K562 (cell line): ENCODE measurements around the gene KLHL25. TPM values are rescaled to one million over a fixed set of nuclear protein-coding genes. Genes with fewer than 3 reads are reported as not detected.
"Not testable (repeated sequence)": the region's sequence is repeated elsewhere in the genome, so short reads cannot be mapped to it uniquely, and the experiment has no call there.

ENCODE experiments used
- ATAC-seq: fragments of 200-7000 bp; cut with Tn5 transposase; 3 replicates; pipeline ENCODE4 v1.9.1; 2020; ENCODE audit warnings: moderate library complexity
- BruUV-seq: library from RNA; stranded (reverse); fragments of 400-500 nt; replicated peaks from 2 replicates; lab custom pipeline; 2021; lab: Mats Ljungman, UMichigan
- CTCF ChIA-PET: fragments of 300-600 bp; formaldehyde crosslinking; extraction: SDS; loops from one replicate; lab custom pipeline; 2021; ENCODE audit warnings: low intra/inter-chr PET ratio; lab: Yijun Ruan, JAX
- POLR2A ChIA-PET: fragments of 300-600, 350-650 bp; sonication (Branson Sonifier 250); formaldehyde crosslinking; extraction: SDS; loops from one replicate; lab custom pipeline; 2021; ENCODE audit warnings: antibody characterized with exemption, inconsistent platforms; lab: Yijun Ruan, JAX
- DNase-seq, 4 experiments: peaks; one replicate each; pipeline versions ENCODE4 v3.0.0 to v3.0.0-alpha.2; 2011 to 2018; ENCODE audit warnings: low spot score in 3 of 4, mixed read lengths in 3 of 4; ENCODE audit errors: extremely low read depth in 1 of 4
- FAIRE-seq: peaks from 2 replicates; lab custom pipeline; 2011; peaks lifted over from hg19 to GRCh38; lab: Jason Lieb, UNC
- H2AFZ ChIP-seq: 2 replicates; pipeline ENCODE4 v1.6.0; 2011; ENCODE audit warnings: low read depth, low read length, control low read depth, inconsistent platforms
- H3K27ac ChIP-seq: fragments of 200-600 bp; 3 replicates; pipeline ENCODE4 v1.8.0; 2011; ENCODE audit warnings: low read depth, mild to moderate bottlenecking, control low read depth, inconsistent platforms, low read length, moderate library complexity, mixed read lengths; ENCODE audit errors: extremely low read depth
- H3K27me3 ChIP-seq, 2 experiments: fragments of 300-600 bp in 1 of 2; 2 replicates in 1 of 2; 3 replicates in 1 of 2; pipeline versions ENCODE4 v1.6.0 to v1.8.0; 2011; ENCODE audit warnings: inconsistent platforms in 2 of 2, low read length in 2 of 2, mild to moderate bottlenecking in 1 of 2, mixed read lengths in 1 of 2, moderate library complexity in 1 of 2; ENCODE audit not compliant: control insufficient read depth in 2 of 2, insufficient read depth in 2 of 2
- H3K36me3 ChIP-seq: fragments of 300-600 bp; 3 replicates; pipeline ENCODE4 v1.8.0; 2011; ENCODE audit warnings: mild to moderate bottlenecking, low read length, inconsistent platforms; ENCODE audit not compliant: control insufficient read depth, insufficient read depth
- H3K4me1 ChIP-seq, 2 experiments: fragments of 200-600 bp in 1 of 2; replicated peaks in 1 of 2; 2 replicates in 1 of 2; 3 replicates in 1 of 2; pipeline versions ENCODE4 v1.5.1 to v1.8.0; 2011; ENCODE audit warnings: inconsistent platforms in 2 of 2, low read length in 2 of 2, mild to moderate bottlenecking in 1 of 2, mixed read lengths in 1 of 2, moderate library complexity in 1 of 2; ENCODE audit not compliant: control insufficient read depth in 2 of 2, insufficient read depth in 2 of 2
- H3K4me2 ChIP-seq: 2 replicates; pipeline ENCODE4 v1.6.1; 2011; ENCODE audit warnings: low read length, control low read depth, inconsistent platforms, mixed read lengths; ENCODE audit not compliant: insufficient read depth
- H3K4me3 ChIP-seq: fragments of 200-600 bp; sonication (generic), shearing (Covaris generic); 2 replicates; pipeline ENCODE4 v1.5.1; 2016; ENCODE audit warnings: control low read depth, inconsistent platforms
- H3K79me2 ChIP-seq: fragments of 200-600 bp; 3 replicates; pipeline ENCODE4 v1.8.0; 2011; ENCODE audit warnings: low read length, inconsistent platforms; ENCODE audit not compliant: control insufficient read depth, insufficient read depth
- H3K9ac ChIP-seq, 2 experiments: 2 replicates each; pipeline versions ENCODE4 v1.6.0 to v1.6.1; 2011; ENCODE audit warnings: low read depth in 2 of 2, low read length in 2 of 2, control low read depth in 1 of 2, inconsistent platforms in 1 of 2, mild to moderate bottlenecking in 1 of 2, mixed read lengths in 1 of 2; ENCODE audit not compliant: insufficient read depth in 1 of 2
- H3K9me1 ChIP-seq: one replicate; pipeline ENCODE4 v1.6.0; 2011; ENCODE audit warnings: inconsistent platforms, mild to moderate bottlenecking, low read length, moderate library complexity; ENCODE audit not compliant: control insufficient read depth, insufficient read depth
- H3K9me3 ChIP-seq: replicated peaks from 2 replicates; pipeline ENCODE4 v1.5.1; 2011; ENCODE audit warnings: low read depth, low read length, inconsistent platforms; ENCODE audit not compliant: control insufficient read depth, insufficient read depth
- H4K20me1 ChIP-seq: replicated peaks from 2 replicates; pipeline ENCODE4 v1.6.1; 2011; ENCODE audit warnings: low read length, inconsistent platforms, mixed read lengths; ENCODE audit not compliant: control insufficient read depth, insufficient read depth
- DIDO1 ChIP-seq: fragments of 450-650 bp; IDR thresholded peaks from 2 replicates; pipeline ENCODE4 v1.6.1; 2016; ENCODE audit warnings: low read depth, missing biosample characterization, missing genetic modification characterization
- HCFC1 ChIP-seq: IDR thresholded peaks from 2 replicates; pipeline ENCODE4 v1.6.1; 2012; ENCODE audit warnings: low read depth, low read length, improper control_type of control experiment
- RBM15 ChIP-seq: fragments of 200-400 bp; formaldehyde crosslinking; IDR thresholded peaks from 2 replicates; pipeline ENCODE4 v1.6.1; 2018; ENCODE audit warnings: mild to moderate bottlenecking, low read length, moderate library complexity; ENCODE audit not compliant: insufficient read depth
- ZKSCAN1 ChIP-seq: fragments of 150-350 bp; IDR thresholded peaks from 2 replicates; pipeline ENCODE4 v1.6.1; 2016; ENCODE audit warnings: low read depth, low read length
- ZMIZ1 ChIP-seq, 2 experiments: fragments of 150-350 bp in 1 of 2; IDR thresholded peaks; 2 replicates each; pipeline ENCODE4 v1.6.1; 2012 to 2016; ENCODE audit warnings: low read depth in 2 of 2, low read length in 2 of 2, mild to moderate bottlenecking in 1 of 2, moderate library complexity in 1 of 2
- ZNF586 ChIP-seq: fragments of 450-650 bp; formaldehyde crosslinking; conservative IDR thresholded peaks from 2 replicates; pipeline ENCODE4 v1.4.0; 2020; ENCODE audit warnings: mild to moderate bottlenecking, moderate library complexity
- WGBS: fragments of 100-300 bp; shearing (Covaris generic); methylation state at CpG from one replicate; pipeline ENCODE4 v1.1.6; 2016; ENCODE audit warnings: low coverage, mixed read lengths; ENCODE audit not compliant: insufficient coverage; ENCODE audit errors: missing lambda C conversion rate; 5-methylcytosine and 5-hydroxymethylcytosine counted together
- in situ Hi-C: fragments of 300-500 bp; cut with MboI; formaldehyde crosslinking; loops from 4 replicates; pipeline ENCODE4 v1.15.0; 2018; ENCODE audit warnings: inconsistent platforms, mixed read lengths
- intact Hi-C: fragments of 100-400 bp; cut with micrococcal nuclease; formaldehyde crosslinking; loops from 2 replicates; pipeline ENCODE4 v1.14.2; 2022
- polyA plus RNA-seq, 8 experiments: library from polyadenylated mRNA; depleted of rRNA in 4 of 8; stranded (reverse) in 5 of 8; unstranded in 3 of 8; fragments of >200 nt; fragmentation: Nextera tagmentation in 2 of 8; fragmentation: Illumina TruSeq in 1 of 8; extraction: Ambion mirVana in 2 of 8; extraction: Trizol in 1 of 8; gene quantifications; 2 replicates each; pipeline versions ENCODE4 v1.2.1 to v1.2.3, GENCODE V29; 2011 to 2014; ENCODE audit warnings: inconsistent platforms in 1 of 8, missing spikeins in 1 of 8
- total RNA-seq, 7 experiments: library from RNA; depleted of rRNA in 6 of 7; stranded (reverse); fragments of >200 nt in 6 of 7; fragmentation: Illumina TruSeq in 2 of 7; extraction: Trizol in 2 of 7; gene quantifications; 2 replicates each; pipeline versions ENCODE4 v1.2.1 to v1.2.3, GENCODE V29; 2011 to 2021; ENCODE audit warnings: low replicate concordance in 1 of 7
- TF ChIP-seq, protein P1 (sequence below): fragments of 450-650 bp; IDR thresholded peaks from 2 replicates; pipeline ENCODE4 v1.6.1; 2014; ENCODE audit warnings: low read depth, mild to moderate bottlenecking, moderate library complexity, borderline replicate concordance
- TF ChIP-seq, protein P2 (sequence below), 2 experiments: fragments of 200-800 bp in 1 of 2; sonication (Bioruptor generic) in 1 of 2; sonication (generic) in 1 of 2; formaldehyde crosslinking in 1 of 2; IDR thresholded peaks in 1 of 2; conservative IDR thresholded peaks in 1 of 2; 2 replicates each; pipeline versions ENCODE4 v1.5.0 to v1.6.1; 2016 to 2020; ENCODE audit warnings: missing compliant biosample characterization in 1 of 2, missing genetic modification characterization in 1 of 2, missing genetic modification reagents in 1 of 2

The KLHL25 gene
- total and polyA plus RNA-seq, 9 of the 15 experiments (the other 6 are each of a cell fraction or from before 2014, with no cell fraction given) = 0.04 to 0.14 (median 0.10) TPM; not detected in 3

DNA sequence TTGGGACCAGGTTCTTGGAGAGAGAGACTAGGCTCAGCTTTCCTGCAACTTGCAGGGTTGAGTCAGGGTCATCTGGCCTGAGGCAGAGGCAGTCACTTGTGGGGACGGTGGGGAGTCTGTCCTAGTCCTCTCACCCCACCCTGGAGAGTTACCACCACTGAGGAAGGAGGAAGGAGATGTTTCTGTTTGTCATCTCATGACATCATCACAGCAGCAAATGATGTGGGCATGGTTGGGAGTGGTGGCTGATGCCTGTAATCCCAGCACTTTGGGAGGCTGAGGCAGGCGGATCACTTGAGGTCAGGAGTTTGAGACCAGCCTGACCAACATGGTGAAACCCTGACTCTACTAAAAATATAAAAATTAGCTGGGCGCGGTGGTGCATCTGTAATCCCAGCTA lies 35.0 kb upstream of the KLHL25 start:
- BruUV-seq, intact Hi-C loops, H3K9me3 ChIP-seq, H3K9me1 ChIP-seq, H2AFZ ChIP-seq, H3K4me1 ChIP-seq, DNase-seq, H4K20me1 ChIP-seq, H3K36me3 ChIP-seq, H3K27me3 ChIP-seq, H3K79me2 ChIP-seq, CTCF ChIA-PET, POLR2A ChIA-PET, ATAC-seq, H3K4me3 ChIP-seq, H3K4me2 ChIP-seq, FAIRE-seq, H3K27ac ChIP-seq, H3K9ac ChIP-seq: not testable (repeated sequence)
- WGBS = 0% methylated on average over 1 of the region's 4 CpGs
- in situ Hi-C loops = loop anchor here (5.0 kb wide), 1 partner anchor 102 kb away; no protein-coding TSS in a partner anchor

DNA sequence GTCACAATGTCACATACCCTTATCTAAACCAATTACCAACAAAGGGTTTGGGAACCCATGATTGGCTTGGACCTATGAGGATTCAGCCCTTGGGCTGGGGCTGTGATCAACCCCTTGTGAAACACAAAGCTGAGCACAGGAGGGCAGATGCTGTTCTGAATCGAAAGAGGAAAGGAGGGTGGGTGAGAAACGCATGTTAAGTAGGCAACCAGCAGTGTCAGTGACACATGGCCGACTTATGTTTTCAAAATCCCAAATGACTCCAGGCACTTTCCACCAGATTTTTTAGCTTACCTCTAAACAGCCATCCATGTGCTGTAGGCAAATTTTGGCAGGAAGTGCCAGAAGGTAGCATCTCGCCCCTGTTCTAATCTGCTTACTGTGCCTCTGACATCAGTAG lies 34.1 kb upstream of the KLHL25 start:
- no peak overlapping the region for H2AFZ ChIP-seq
- in situ Hi-C loops = no loop called here
- TF ChIP-seq ZKSCAN1 (no peak), RBM15 (no peak), ZMIZ1 (IDR thresholded peaks at IDR 0.05; ENCODE audit: low read depth in 2 of 2, low read length in 2 of 2) (no peak), DIDO1 (no peak), HCFC1 (no peak), ZNF586 (CRISPR knock-in tag) (no peak)
- TF ChIP-seq, protein P1, sequence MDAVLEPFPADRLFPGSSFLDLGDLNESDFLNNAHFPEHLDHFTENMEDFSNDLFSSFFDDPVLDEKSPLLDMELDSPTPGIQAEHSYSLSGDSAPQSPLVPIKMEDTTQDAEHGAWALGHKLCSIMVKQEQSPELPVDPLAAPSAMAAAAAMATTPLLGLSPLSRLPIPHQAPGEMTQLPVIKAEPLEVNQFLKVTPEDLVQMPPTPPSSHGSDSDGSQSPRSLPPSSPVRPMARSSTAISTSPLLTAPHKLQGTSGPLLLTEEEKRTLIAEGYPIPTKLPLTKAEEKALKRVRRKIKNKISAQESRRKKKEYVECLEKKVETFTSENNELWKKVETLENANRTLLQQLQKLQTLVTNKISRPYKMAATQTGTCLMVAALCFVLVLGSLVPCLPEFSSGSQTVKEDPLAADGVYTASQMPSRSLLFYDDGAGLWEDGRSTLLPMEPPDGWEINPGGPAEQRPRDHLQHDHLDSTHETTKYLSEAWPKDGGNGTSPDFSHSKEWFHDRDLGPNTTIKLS = no peak
- TF ChIP-seq, protein P2, sequence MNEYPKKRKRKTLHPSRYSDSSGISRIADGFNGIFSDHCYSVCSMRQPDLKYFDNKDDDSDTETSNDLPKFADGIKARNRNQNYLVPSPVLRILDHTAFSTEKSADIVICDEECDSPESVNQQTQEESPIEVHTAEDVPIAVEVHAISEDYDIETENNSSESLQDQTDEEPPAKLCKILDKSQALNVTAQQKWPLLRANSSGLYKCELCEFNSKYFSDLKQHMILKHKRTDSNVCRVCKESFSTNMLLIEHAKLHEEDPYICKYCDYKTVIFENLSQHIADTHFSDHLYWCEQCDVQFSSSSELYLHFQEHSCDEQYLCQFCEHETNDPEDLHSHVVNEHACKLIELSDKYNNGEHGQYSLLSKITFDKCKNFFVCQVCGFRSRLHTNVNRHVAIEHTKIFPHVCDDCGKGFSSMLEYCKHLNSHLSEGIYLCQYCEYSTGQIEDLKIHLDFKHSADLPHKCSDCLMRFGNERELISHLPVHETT (CRISPR knock-in tag; conservative IDR thresholded peaks at IDR 0.05 in 1 of 2, IDR thresholded peaks at IDR 0.05 in 1 of 2) = no peak

More for the DNA sequence above, 34.1 kb upstream of the KLHL25 start:
- ATAC-seq (no peak), DNase-seq (no peak), FAIRE-seq (no peak)
- Histone ChIP-seq H4K20me1 (no peaks in the 10 kb centered on the region), H3K9me3 (no peaks in the 10 kb centered on the region), H3K4me1 (no peaks in the 10 kb centered on the region), H3K4me2 (no peak overlapping the region), H3K9ac (no peak overlapping the region), H3K27ac (no peak overlapping the region), H3K9me1 (no peaks in the 10 kb centered on the region), H3K36me3 (no peaks in the 10 kb centered on the region), H3K4me3 (no peak overlapping the region), H3K79me2 (no peaks in the 10 kb centered on the region), H3K27me3 (peaks cover 0 to 5% of the 10 kb centered on the region in 2 experiments; a peak in 1 of 5 replicates)
- ChIA-PET CTCF (no interaction called here), POLR2A (no interaction called here)
- intact Hi-C loops = no loop called here
- WGBS = 0% methylated on average over 4 of the region's 4 CpGs
- BruUV-seq = no TSS peak
